Activated CD8-positive, alpha-beta T cell treated with anti-CD3 and anti-CD28 coated beads, Interleukin-2, amount 10 ng/mL, durations not matched to agents 7 days and 5 days (primary cell): Measurements from ENCODE around the gene STK10. TPM values are rescaled to one million over a fixed set of nuclear protein-coding genes. Genes with fewer than 3 reads are reported as not detected.
A peak's percentile ranks its signal among the peaks of the same experiment; 100 is the strongest.
"Not testable (repeated sequence)": the region's sequence is repeated elsewhere in the genome, so short reads cannot be mapped to it uniquely, and the experiment has no call there.

Experiments used
- ATAC-seq: fragments of 150-1000 bp; cut with Tn5 transposase; one replicate; pipeline ENCODE4 v1.10.0; 2021; ENCODE audit warnings: moderate library complexity
- CTCF ChIA-PET: fragments of 350-600 bp; sonication (Branson Sonifier 250); formaldehyde crosslinking; loops from one replicate; lab custom pipeline; 2021; ENCODE audit warnings: antibody characterized with exemption; lab: Charles Lee
- POLR2A ChIA-PET: fragments of 350-600 bp; sonication (Branson Sonifier 250); formaldehyde crosslinking; loops from one replicate; lab custom pipeline; 2021; ENCODE audit warnings: antibody characterized with exemption; lab: Charles Lee
- DNase-seq: peaks from one replicate; pipeline ENCODE4 v3.0.0-alpha.2; 2020
- H3K27ac Mint-ChIP-seq: one replicate; pipeline ENCODE4 v1.8.0; 2021; ENCODE audit warnings: mild to moderate bottlenecking, mixed read lengths
- H3K27me3 Mint-ChIP-seq: one replicate; pipeline ENCODE4 v1.8.0; 2021; ENCODE audit warnings: low read depth, mixed read lengths
- H3K36me3 Mint-ChIP-seq: one replicate; pipeline ENCODE4 v1.8.0; 2021; ENCODE audit warnings: low read depth, mixed read lengths
- H3K4me1 Mint-ChIP-seq: one replicate; pipeline ENCODE4 v1.8.0; 2021; ENCODE audit warnings: low read depth, mixed read lengths
- H3K4me3 Mint-ChIP-seq: one replicate; pipeline ENCODE4 v1.8.0; 2021; ENCODE audit warnings: mild to moderate bottlenecking, mixed read lengths
- H3K9me3 Mint-ChIP-seq: one replicate; pipeline ENCODE4 v1.8.0; 2022; ENCODE audit warnings: mixed read lengths; ENCODE audit not compliant: insufficient read depth
- total RNA-seq, 2 experiments: library from RNA; stranded (reverse); gene quantifications; one replicate each; pipeline ENCODE4 v1.2.3, GENCODE V29; 2021

Gene STK10
- total RNA-seq, 2 experiments from 2014 or later, result 294 to 299 TPM

GRCh38 chr5:172164769-172165212, 23.2 kb downstream of the STK10 start:
- H3K9me3 Mint-ChIP-seq, result no peaks in the 10 kb centered on the region
- H3K27me3 Mint-ChIP-seq, result no peaks in the 10 kb centered on the region
- peaks cover 65% of the 10 kb centered on the region for H3K36me3 Mint-ChIP-seq
- no peak for DNase-seq
- POLR2A ChIA-PET, result interaction anchor here (4.4 kb wide), 1 partner anchor 10 kb away, joined by 25 read pairs; no protein-coding TSS in a partner anchor
- no peak overlapping the region for H3K4me3 Mint-ChIP-seq
- no peak overlapping the region for H3K27ac Mint-ChIP-seq
- ATAC-seq, result no peak
- CTCF ChIA-PET, result interaction anchor here (2.3 kb wide), 1 partner anchor 22 kb away, joined by 6 read pairs; no protein-coding TSS in a partner anchor
- H3K4me1 Mint-ChIP-seq, result peaks cover 72% of the 10 kb centered on the region

- Mint-ChIP-seq H3K9me3 (no peaks in the 10 kb centered on the region), H3K36me3 (peaks cover 63% of the 10 kb centered on the region), H3K27ac (peak overlapping the region; percentile 41), H3K27me3 (no peaks in the 10 kb centered on the region), H3K4me3 (no peak overlapping the region), H3K4me1 (peaks cover 69% of the 10 kb centered on the region)
- no peak for DNase-seq
- ChIA-PET POLR2A (interaction anchor here (4.4 kb wide), 1 partner anchor 12 kb away, joined by 25 read pairs; no protein-coding TSS in a partner anchor), CTCF (no interaction called here)
- ATAC-seq, result no peak
Measured at GRCh38 chr5:172163346-172163745, 24.7 kb downstream of the STK10 start.

GRCh38 chr5:172162987-172163343, 25.1 kb downstream of the STK10 start:
- CTCF ChIA-PET, result no interaction called here
- no peak for DNase-seq
- peak overlapping the region; percentile 41 for H3K27ac Mint-ChIP-seq
- POLR2A ChIA-PET, result interaction anchor here (4.4 kb wide), 1 partner anchor 12 kb away, joined by 25 read pairs; no protein-coding TSS in a partner anchor
- H3K27me3 Mint-ChIP-seq, result no peaks in the 10 kb centered on the region
- no peak for ATAC-seq
- H3K36me3 Mint-ChIP-seq, result peaks cover 62% of the 10 kb centered on the region
- H3K4me1 Mint-ChIP-seq, result peaks cover 66% of the 10 kb centered on the region
- no peaks in the 10 kb centered on the region for H3K9me3 Mint-ChIP-seq
- H3K4me3 Mint-ChIP-seq, result no peak overlapping the region

GRCh38 chr5:172162323-172162986, 25.6 kb downstream of the STK10 start:
- ATAC-seq (no peak), DNase-seq (no peak)
- no peaks in the 10 kb centered on the region for H3K27me3 Mint-ChIP-seq
- peaks cover 61% of the 10 kb centered on the region for H3K4me1 Mint-ChIP-seq
- H3K4me3 Mint-ChIP-seq, result no peak overlapping the region
- CTCF ChIA-PET, result interaction anchor here (0.8 kb wide), 2 partner anchors 26 to 48 kb away, joined by 3 read pairs; partner anchors contain the start of gene STK10
- H3K36me3 Mint-ChIP-seq, result peaks cover 60% of the 10 kb centered on the region
- no peaks in the 10 kb centered on the region for H3K9me3 Mint-ChIP-seq
- POLR2A ChIA-PET, result interaction anchor here (0.6 to 4.4 kb wide), 3 partner anchors 12 to 120 kb away, joined by 3 to 25 read pairs (median 3); no protein-coding TSS in a partner anchor
- peak overlapping the region; percentile 41 for H3K27ac Mint-ChIP-seq

GRCh38 chr5:172160506-172160905, 27.5 kb downstream of the STK10 start:
- H3K27me3 Mint-ChIP-seq, result no peaks in the 10 kb centered on the region
- H3K36me3 Mint-ChIP-seq, result peaks cover 64% of the 10 kb centered on the region
- ChIA-PET POLR2A (no interaction called here), CTCF (interaction anchor here (1.7 kb wide), 1 partner anchor 13 kb away, joined by 5 read pairs; no protein-coding TSS in a partner anchor)
- no peak for ATAC-seq
- no peak overlapping the region for H3K4me3 Mint-ChIP-seq
- no peak for DNase-seq
- no peaks in the 10 kb centered on the region for H3K9me3 Mint-ChIP-seq
- peaks cover 55% of the 10 kb centered on the region for H3K4me1 Mint-ChIP-seq
- peak overlapping the region; percentile 12 for H3K27ac Mint-ChIP-seq

- Mint-ChIP-seq H3K36me3 (peaks cover 70% of the 10 kb centered on the region), H3K9me3 (no peaks in the 10 kb centered on the region), H3K27me3 (no peaks in the 10 kb centered on the region), H3K4me3 (no peak overlapping the region), H3K4me1 (peaks cover 58% of the 10 kb centered on the region), H3K27ac (peak overlapping the region; percentile 39)
- DNase-seq, result no peak
- ChIA-PET CTCF (interaction anchor here (1.5 to 1.7 kb wide), 2 partner anchors 15 to 25 kb away, joined by 4 to 5 read pairs; no protein-coding TSS in a partner anchor), POLR2A (interaction anchor here (3.4 kb wide), 1 partner anchor 15 kb away, joined by 21 read pairs; no protein-coding TSS in a partner anchor)
- ATAC-seq, result no peak
Measured at GRCh38 chr5:172159016-172159415, 29.0 kb downstream of the STK10 start.

- H3K4me3 Mint-ChIP-seq, result no peak overlapping the region
- H3K27ac Mint-ChIP-seq, result no peak overlapping the region
- no peaks in the 10 kb centered on the region for H3K27me3 Mint-ChIP-seq
- H3K9me3 Mint-ChIP-seq, result no peaks in the 10 kb centered on the region
- peaks cover 63% of the 10 kb centered on the region for H3K4me1 Mint-ChIP-seq
- ChIA-PET CTCF (interaction anchor here (1.4 to 1.5 kb wide), 2 partner anchors 32 to 245 kb away, joined by 5 to 8 read pairs; partner anchors contain the start of gene STK10), POLR2A (interaction anchor here (1.0 to 3.4 kb wide), 4 partner anchors 10 to 23 kb away, joined by 3 to 21 read pairs (median 4); no protein-coding TSS in a partner anchor)
- no peak for DNase-seq
- peaks cover 76% of the 10 kb centered on the region for H3K36me3 Mint-ChIP-seq
- no peak for ATAC-seq
Measured at GRCh38 chr5:172156541-172156994, 31.5 kb downstream of the STK10 start.

GRCh38 chr5:172155101-172155500, 32.9 kb downstream of the STK10 start:
- POLR2A ChIA-PET, H3K4me3 Mint-ChIP-seq, H3K9me3 Mint-ChIP-seq, H3K27me3 Mint-ChIP-seq, ATAC-seq, H3K27ac Mint-ChIP-seq, DNase-seq, CTCF ChIA-PET: not testable (repeated sequence)
- H3K36me3 Mint-ChIP-seq, result peaks cover 78% of the 10 kb centered on the region
- H3K4me1 Mint-ChIP-seq, result peaks cover 65% of the 10 kb centered on the region

GRCh38 chr5:172153695-172154094, 34.3 kb downstream of the STK10 start:
- peak overlapping the region; percentile 67 for H3K27ac Mint-ChIP-seq
- CTCF ChIA-PET, result interaction anchor here (2.7 kb wide), 1 partner anchor 35 kb away, joined by 12 read pairs; the partner anchor contains the start of gene STK10
- DNase-seq (no peak), ATAC-seq (no peak)
- no peaks in the 10 kb centered on the region for H3K9me3 Mint-ChIP-seq
- POLR2A ChIA-PET, result interaction anchor here (1.5 kb wide), 1 partner anchor 20 kb away, joined by 5 read pairs; no protein-coding TSS in a partner anchor
- H3K36me3 Mint-ChIP-seq, result peaks cover 82% of the 10 kb centered on the region
- H3K27me3 Mint-ChIP-seq, result no peaks in the 10 kb centered on the region
- H3K4me1 Mint-ChIP-seq, result peaks cover 64% of the 10 kb centered on the region
- no peak overlapping the region for H3K4me3 Mint-ChIP-seq

- no peak for DNase-seq
- POLR2A ChIA-PET, result interaction anchor here (0.6 to 2.5 kb wide), 4 partner anchors 24 to 40 kb away, joined by 3 to 9 read pairs (median 4); no protein-coding TSS in a partner anchor
- Mint-ChIP-seq H3K27ac (peak overlapping the region; percentile 93), H3K4me3 (peak overlapping the region; percentile 60), H3K36me3 (peaks cover 89% of the 10 kb centered on the region), H3K27me3 (no peaks in the 10 kb centered on the region), H3K9me3 (no peaks in the 10 kb centered on the region), H3K4me1 (peaks cover 72% of the 10 kb centered on the region)
- CTCF ChIA-PET, result interaction anchor here (1.5 to 2.7 kb wide), 3 partner anchors 10 to 40 kb away, joined by 4 to 12 read pairs (median 4); partner anchors contain the start of gene STK10
- no peak for ATAC-seq
Measured at GRCh38 chr5:172151661-172152210, 36.3 kb downstream of the STK10 start.
